ENCODE measurements around the gene DNAJC21. TPM values are rescaled to one million over a fixed set of nuclear protein-coding genes. Genes with fewer than 3 reads are reported as not detected.

DNAJC21 gene
- total RNA-seq, 2 experiments from 2014 or later: 47.9 to 50.4 TPM

DNA sequence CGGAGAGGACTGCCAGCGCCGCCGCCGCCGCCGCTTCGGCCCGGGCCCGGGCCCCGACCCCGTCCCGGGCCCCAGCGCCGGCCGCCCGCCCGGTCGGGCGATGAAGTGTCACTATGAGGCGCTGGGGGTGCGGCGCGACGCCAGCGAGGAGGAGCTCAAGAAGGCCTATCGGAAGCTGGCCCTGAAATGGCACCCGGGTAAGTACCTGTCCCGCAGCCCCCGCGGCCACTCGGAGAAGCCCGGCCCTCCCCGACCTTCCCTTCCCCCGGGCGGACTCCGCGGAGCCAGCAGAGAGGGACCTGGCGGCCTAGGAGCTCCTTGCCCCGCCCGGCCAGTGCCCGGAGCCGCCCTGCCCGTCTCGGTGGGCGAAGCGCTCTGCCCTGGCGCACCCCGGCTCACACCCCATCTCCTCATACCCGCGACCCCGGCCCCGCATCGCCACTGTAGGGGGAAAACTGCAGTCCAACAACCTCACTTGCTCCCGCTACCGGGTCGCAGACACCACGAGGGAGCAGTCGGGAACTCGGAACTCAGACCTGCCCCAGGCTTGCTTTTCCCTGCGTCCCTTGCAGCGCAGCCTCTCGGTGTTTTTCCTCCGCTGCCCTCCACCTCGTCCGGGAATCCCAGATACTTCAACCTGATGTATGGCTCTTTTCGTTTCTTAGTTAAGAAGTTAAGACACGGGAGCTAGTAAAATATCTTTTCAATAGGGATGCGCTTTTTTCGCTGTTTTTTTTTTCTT, 532 bp downstream of the DNAJC21 start:
- DNase-seq (peak; percentile 65 to 93 (median 76)), ATAC-seq (ENCODE audit: poor library complexity) (peak; percentile 62)
- peak overlapping the region; percentile 88 for H3K4me3 ChIP-seq (ENCODE audit: low read length)
- intact Hi-C loops (cut with DNase I, micrococcal nuclease): loop anchor here (1.0 to 10.0 kb wide), 7 partner anchors 15 to 1315 kb away; partner anchors contain the start of genes BRIX1 (in 2 of the 2), LMBRD2 (in 2 of the 2), NADK2 (in 2 of the 2) and RAD1 (in 2 of the 2)
- peaks cover 47% of the 10 kb centered on the region for H3K36me3 Mint-ChIP-seq (ENCODE audit: low read depth)
- peaks cover 29% of the 10 kb centered on the region for H3K36me3 ChIP-seq (ENCODE audit: insufficient read depth, low read length)
- no peaks in the 10 kb centered on the region for H3K27me3 ChIP-seq (ENCODE audit: control insufficient read depth in 1 of 2, insufficient read depth in 2 of 2, low read length in 2 of 2)
- H3K4me3 Mint-ChIP-seq: peak overlapping the region; percentile 99
- POLR2A ChIA-PET: interaction anchor here (0.6 to 3.6 kb wide), 23 partner anchors 9 to 1946 kb away, joined by 3 to 217 read pairs (median 6); partner anchors contain the start of genes AMACR, BRIX1, IL7R and LMBRD2
- H3K9me3 ChIP-seq (ENCODE audit: control insufficient read depth in 1 of 2, insufficient read depth in 1 of 2, low read length in 2 of 2): no peaks in the 10 kb centered on the region
- H3K9me3 Mint-ChIP-seq: no peaks in the 10 kb centered on the region
- H3K27ac Mint-ChIP-seq: peak overlapping the region; percentile 95
- peak overlapping the region; percentile 39 to 72 for H3K27ac ChIP-seq (ENCODE audit: low read depth in 1 of 2, low read length in 2 of 2)
- peaks cover 21% of the 10 kb centered on the region for H3K4me1 ChIP-seq (ENCODE audit: insufficient read depth, low read length)
- peaks cover 37% of the 10 kb centered on the region for H3K4me1 Mint-ChIP-seq (ENCODE audit: low read depth)
- TF ChIP-seq, protein P1, sequence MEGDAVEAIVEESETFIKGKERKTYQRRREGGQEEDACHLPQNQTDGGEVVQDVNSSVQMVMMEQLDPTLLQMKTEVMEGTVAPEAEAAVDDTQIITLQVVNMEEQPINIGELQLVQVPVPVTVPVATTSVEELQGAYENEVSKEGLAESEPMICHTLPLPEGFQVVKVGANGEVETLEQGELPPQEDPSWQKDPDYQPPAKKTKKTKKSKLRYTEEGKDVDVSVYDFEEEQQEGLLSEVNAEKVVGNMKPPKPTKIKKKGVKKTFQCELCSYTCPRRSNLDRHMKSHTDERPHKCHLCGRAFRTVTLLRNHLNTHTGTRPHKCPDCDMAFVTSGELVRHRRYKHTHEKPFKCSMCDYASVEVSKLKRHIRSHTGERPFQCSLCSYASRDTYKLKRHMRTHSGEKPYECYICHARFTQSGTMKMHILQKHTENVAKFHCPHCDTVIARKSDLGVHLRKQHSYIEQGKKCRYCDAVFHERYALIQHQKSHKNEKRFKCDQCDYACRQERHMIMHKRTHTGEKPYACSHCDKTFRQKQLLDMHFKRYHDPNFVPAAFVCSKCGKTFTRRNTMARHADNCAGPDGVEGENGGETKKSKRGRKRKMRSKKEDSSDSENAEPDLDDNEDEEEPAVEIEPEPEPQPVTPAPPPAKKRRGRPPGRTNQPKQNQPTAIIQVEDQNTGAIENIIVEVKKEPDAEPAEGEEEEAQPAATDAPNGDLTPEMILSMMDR (IDR thresholded peaks at IDR 0.05): no peak
- no peaks in the 10 kb centered on the region for H3K27me3 Mint-ChIP-seq
- CTCF ChIA-PET: interaction anchor here (0.7 to 2.6 kb wide), 3 partner anchors 14 to 1312 kb away, joined by 3 to 16 read pairs (median 3); partner anchors contain the start of genes BRIX1, NADK2 and RAD1

DNA sequence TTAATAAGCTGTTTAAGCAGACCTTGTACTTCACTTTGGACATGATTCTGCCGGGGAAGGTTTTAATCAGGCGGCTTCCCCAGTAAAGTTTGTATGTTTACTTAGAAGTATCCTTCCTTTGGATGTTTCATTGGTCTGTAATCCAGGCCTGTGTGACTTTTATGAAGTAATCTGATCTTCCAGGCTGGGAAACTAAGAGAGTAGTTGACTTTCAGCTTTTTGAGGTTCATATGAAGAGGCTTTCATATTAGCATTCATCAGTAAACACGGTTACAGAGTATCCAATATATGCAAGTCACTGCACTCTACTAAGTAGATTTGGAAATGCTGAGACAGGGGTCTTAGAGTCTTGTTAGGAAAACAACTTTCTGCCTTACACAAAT, 1.1 kb downstream of the DNAJC21 start:
- TF ChIP-seq, protein P1 (IDR thresholded peaks at IDR 0.05): no peak
- CTCF ChIA-PET: interaction anchor here (0.7 to 2.6 kb wide), 3 partner anchors 15 to 1312 kb away, joined by 3 to 16 read pairs (median 3); partner anchors contain the start of genes BRIX1, NADK2 and RAD1
- H3K9me3 Mint-ChIP-seq: no peaks in the 10 kb centered on the region

DNA sequence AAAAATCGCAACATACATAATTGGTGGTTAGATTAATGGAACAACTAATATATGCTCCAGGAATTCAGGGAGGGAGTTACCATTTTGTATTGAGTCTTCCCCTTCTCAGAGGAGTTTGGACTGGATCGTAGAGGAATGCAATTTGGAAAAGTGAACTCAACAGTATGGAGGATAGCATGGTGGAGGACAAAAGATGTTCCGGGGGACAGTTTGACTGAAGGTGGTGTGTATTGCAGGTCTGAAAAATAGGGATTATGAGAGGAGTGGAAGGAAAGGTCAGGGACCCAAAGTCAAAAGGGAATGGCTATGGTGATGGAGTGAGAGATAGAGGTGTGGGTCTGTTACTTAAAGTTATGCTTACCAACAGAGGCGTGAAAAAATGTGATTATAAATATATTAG, 1.5 kb downstream of the DNAJC21 start:
- Histone ChIP-seq H3K9me3 (ENCODE audit: control insufficient read depth in 1 of 2, insufficient read depth in 1 of 2, low read length in 2 of 2) (no peaks in the 10 kb centered on the region), H3K4me1 (ENCODE audit: insufficient read depth, low read length) (peaks cover 21% of the 10 kb centered on the region), H3K27me3 (ENCODE audit: control insufficient read depth in 1 of 2, insufficient read depth in 2 of 2, low read length in 2 of 2) (no peaks in the 10 kb centered on the region), H3K36me3 (ENCODE audit: insufficient read depth, low read length) (peaks cover 28% of the 10 kb centered on the region), H3K4me3 (ENCODE audit: low read length) (peak overlapping the region; percentile 88), H3K27ac (ENCODE audit: low read depth in 1 of 2, low read length in 2 of 2) (no peak overlapping the region)
- Mint-ChIP-seq H3K4me3 (peak overlapping the region; percentile 99), H3K27ac (peak overlapping the region; percentile 95), H3K36me3 (ENCODE audit: low read depth) (peaks cover 47% of the 10 kb centered on the region), H3K9me3 (no peaks in the 10 kb centered on the region), H3K4me1 (ENCODE audit: low read depth) (peaks cover 37% of the 10 kb centered on the region), H3K27me3 (no peaks in the 10 kb centered on the region)
- ATAC-seq (ENCODE audit: poor library complexity): no peak
- ChIA-PET POLR2A (interaction anchor here (0.6 to 3.6 kb wide), 6 partner anchors 8 to 1579 kb away, joined by 3 to 217 read pairs (median 12); partner anchors contain the start of genes AMACR, BRIX1, NADK2 and RAD1), CTCF (interaction anchor here (1.0 kb wide), 1 partner anchor 994 kb away, joined by 3 read pairs; no protein-coding TSS in a partner anchor)
- intact Hi-C loops (cut with DNase I, micrococcal nuclease): loop anchor here in 1 of 2 experiments (2.0 to 10.0 kb wide), 3 partner anchors 684 to 1221 kb away; partner anchors contain the start of genes LMBRD2, SKP2 and SPEF2
- DNase-seq: no peak
- TF ChIP-seq, protein P1 (IDR thresholded peaks at IDR 0.05): no peak

More for the DNA sequence above, 1.1 kb downstream of the DNAJC21 start:
- H3K27ac Mint-ChIP-seq: peak overlapping the region; percentile 95
- H3K4me3 Mint-ChIP-seq: peak overlapping the region; percentile 99
- ATAC-seq (ENCODE audit: poor library complexity) (no peak), DNase-seq (no peak)
- Histone ChIP-seq H3K36me3 (ENCODE audit: insufficient read depth, low read length) (peaks cover 28% of the 10 kb centered on the region), H3K4me1 (ENCODE audit: insufficient read depth, low read length) (peaks cover 21% of the 10 kb centered on the region), H3K9me3 (ENCODE audit: control insufficient read depth in 1 of 2, insufficient read depth in 1 of 2, low read length in 2 of 2) (no peaks in the 10 kb centered on the region), H3K27ac (ENCODE audit: low read depth in 1 of 2, low read length in 2 of 2) (peak overlapping the region; percentile 39 to 72), H3K4me3 (ENCODE audit: low read length) (peak overlapping the region; percentile 88), H3K27me3 (ENCODE audit: control insufficient read depth in 1 of 2, insufficient read depth in 2 of 2, low read length in 2 of 2) (no peaks in the 10 kb centered on the region)
- peaks cover 47% of the 10 kb centered on the region for H3K36me3 Mint-ChIP-seq (ENCODE audit: low read depth)
- no peaks in the 10 kb centered on the region for H3K27me3 Mint-ChIP-seq
- peaks cover 37% of the 10 kb centered on the region for H3K4me1 Mint-ChIP-seq (ENCODE audit: low read depth)
- POLR2A ChIA-PET: interaction anchor here (0.6 to 3.6 kb wide), 15 partner anchors 9 to 1579 kb away, joined by 3 to 217 read pairs (median 6); partner anchors contain the start of genes AMACR, BRIX1, IL7R and LMBRD2
- intact Hi-C loops (cut with DNase I, micrococcal nuclease): loop anchor here in 1 of 2 experiments (2.0 to 10.0 kb wide), 3 partner anchors 684 to 1222 kb away; partner anchors contain the start of genes LMBRD2, SKP2 and SPEF2

Data from CD4-positive, alpha-beta T cell (primary cell).